NCI-H1436 (cell line): Measurements from ENCODE around the gene FGD2.
A peak's percentile ranks its signal among the peaks of the same experiment; 100 is the strongest.

Source experiments
- DNase-seq: peaks from one replicate; lab custom pipeline; 2025; lab: John Stamatoyannopoulos, UW

FGD2 gene

DNA sequence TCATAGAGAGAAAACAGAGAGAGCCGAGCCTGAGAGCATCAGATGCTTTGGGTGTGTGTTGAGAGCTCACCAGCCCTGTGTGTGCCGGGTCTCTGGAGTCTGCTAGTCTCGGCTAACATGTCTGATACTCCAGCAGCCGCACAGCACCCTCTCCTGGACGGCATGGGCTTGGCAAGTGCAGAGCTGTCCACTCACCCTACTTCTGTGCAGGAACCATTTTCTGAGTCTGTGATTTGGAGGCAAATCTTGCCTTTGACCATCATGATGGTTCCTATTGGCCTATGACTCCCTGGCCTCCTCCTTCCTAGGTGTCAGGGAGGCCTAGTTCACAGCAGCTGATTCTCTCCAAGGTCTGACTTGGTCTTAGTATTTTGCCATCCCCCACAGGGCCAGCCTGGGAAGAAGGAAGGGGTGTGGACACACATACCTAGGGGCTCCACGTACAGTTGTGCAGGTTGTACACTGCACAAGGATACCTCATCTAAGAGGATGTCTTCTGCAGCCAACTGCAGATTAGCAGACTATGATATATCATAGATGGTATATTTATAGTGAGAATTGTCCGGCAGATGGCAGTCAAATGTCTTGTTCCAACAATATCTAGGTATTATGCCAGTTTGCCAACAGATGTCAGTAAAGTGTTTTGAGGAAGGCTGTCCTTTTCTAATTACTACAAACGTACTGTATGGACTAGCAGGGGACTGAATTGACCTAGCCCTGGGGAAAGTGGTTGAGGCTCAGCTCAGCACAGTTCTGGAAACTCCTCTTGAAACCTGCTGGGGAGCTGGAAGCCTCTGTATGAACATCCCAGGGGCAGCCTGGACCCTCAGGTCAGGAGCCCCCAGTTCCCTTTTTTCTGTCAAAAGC lies 13.0 kb downstream of the FGD2 start:
- peak; percentile 80 for DNase-seq

GRCh38 chr6:37019065-37019450 lies 13.6 kb downstream of the FGD2 start:
- peak; percentile 8 for DNase-seq

DNA sequence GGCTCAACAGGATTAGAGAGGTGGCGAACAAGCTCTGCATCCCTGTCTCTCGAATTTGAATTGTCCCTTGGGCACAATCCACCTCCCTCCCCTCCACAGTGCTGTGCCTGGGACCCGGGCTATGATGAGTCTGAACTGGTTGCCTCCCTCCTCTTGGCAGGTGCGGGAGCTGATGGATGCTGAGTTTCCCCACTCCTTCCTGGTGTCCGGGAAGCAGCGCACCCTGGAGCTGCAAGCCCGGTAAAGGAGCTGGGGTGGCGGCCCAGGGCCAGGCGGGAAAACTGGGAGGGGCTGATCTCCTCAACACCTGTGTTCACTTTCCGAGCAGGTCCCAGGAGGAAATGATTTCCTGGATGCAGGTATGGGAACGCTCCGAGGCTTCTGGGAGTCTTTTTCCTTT lies 14.9 kb downstream of the FGD2 start:
- DNase-seq: peak; percentile 5

DNA sequence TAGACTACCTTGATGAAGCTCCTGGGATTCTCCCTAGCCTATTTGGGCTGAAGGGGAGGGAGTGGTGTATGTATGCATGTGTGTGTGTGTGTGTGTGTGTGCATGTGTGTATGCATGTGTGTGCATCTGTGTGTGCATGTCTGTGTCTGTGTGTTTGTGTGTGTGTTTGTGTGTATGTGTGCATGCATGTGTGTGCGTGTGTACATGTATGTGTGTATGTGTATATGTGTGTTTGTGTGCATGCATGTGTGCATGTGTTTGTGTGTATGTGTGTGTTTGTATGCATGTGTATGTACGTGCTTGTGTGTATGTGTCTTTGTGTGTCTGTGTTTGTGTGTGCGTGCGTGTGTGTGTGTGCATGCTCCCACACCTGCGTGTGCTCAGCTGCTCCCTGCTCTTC lies 15.4 kb downstream of the FGD2 start:
- DNase-seq: no peak

GRCh38 chr6:37021356-37022129 lies 16.1 kb downstream of the FGD2 start:
- DNase-seq: no peak

- no peak for DNase-seq
Observed at GRCh38 chr6:37022135-37022863, 16.8 kb downstream of the FGD2 start.

DNA sequence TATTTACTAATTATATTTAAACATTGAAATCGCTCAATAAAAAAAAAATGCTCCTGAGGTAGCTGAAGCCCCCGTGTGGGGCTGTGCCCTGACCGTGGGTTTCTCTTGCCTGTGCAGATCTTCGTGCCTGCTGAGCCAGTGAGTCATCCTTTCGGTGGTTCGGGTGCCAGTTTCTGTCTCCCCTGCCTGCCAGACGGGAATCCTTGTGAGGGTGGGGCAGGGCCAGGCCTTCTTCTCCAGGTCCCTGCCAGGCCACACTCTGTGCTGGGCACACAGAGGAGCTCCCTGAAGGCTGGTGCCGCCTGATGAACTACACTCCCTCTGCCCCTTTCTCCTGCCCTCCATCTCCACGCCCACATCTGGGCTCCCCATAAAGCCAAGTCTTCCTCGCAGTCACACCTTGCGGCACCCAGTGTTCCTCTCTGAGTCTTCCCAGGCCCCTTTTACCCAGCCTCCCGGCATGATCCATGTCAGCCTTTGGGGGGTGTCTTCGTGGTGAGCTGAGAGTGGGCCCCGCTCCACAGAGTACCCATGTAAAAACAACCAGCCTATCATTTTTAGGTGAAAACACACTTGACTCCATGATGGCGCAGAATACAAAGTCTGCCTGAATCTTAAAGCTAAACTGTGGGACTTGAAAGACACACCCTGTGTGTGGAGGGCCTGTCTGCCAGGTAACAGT lies 19.3 kb downstream of the FGD2 start:
- DNase-seq: no peak

GRCh38 chr6:37025621-37026466 lies 20.4 kb downstream of the FGD2 start:
- no peak for DNase-seq

DNA sequence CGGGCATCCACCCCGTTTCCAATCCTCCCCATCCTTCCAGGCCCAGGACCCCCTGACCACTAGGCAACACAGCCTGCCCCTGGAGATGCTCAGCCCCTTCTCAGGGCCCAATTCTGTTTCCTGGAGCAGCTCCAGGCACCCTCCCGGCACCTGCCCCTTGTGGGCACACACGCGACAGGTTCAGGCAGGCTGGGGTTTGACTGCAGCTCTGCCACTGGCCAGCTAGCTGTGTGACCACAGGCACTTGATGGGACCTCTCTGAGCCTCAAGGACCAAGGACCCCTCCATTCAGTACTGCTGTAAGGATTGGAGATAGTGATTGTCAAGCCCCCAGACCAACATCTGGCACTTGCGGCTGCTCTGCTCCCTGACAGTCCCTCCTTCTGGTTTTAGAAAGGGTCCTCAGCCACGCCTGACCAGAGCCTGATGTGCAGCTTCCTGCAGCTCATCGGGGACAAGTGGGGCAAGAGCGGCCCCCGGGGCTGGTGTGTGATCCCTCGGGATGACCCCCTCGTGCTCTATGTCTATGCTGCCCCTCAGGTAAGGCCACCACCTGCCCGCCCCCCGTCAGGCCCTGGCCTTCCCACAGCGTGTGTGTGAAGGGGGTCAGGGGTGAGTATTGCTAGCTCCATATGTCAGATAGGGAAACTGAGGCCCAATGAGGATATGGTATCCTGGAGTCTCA lies 21.7 kb downstream of the FGD2 start:
- no peak for DNase-seq

DNA sequence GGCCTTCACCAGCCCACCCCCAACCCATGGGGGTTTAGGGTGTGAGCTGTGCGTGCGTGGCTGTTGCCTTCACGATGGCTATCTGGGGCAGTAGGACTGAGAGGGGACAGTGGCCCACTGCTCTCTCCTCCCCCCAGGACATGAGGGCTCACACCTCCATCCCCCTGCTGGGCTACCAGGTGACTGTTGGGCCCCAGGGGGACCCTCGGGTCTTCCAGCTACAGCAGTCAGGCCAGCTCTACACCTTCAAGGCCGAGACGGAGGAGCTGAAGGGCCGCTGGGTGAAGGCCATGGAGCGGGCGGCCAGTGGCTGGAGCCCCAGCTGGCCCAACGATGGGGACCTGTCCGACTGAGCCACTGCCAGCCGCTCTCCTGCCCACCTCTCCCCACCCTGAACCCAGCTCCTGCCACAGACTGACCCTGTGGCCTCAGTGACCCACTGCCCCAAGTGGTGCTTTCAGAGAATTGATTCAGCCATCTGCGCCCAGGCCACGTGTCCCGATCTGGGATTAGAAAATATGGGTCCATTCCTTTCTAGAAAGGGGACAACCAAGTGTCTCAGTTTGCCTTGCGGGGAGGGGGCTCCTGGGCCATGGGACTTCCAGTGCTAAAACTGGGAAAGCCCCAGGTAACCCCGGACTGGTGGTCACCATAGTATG lies 22.5 kb downstream of the FGD2 start:
- DNase-seq: no peak

DNA sequence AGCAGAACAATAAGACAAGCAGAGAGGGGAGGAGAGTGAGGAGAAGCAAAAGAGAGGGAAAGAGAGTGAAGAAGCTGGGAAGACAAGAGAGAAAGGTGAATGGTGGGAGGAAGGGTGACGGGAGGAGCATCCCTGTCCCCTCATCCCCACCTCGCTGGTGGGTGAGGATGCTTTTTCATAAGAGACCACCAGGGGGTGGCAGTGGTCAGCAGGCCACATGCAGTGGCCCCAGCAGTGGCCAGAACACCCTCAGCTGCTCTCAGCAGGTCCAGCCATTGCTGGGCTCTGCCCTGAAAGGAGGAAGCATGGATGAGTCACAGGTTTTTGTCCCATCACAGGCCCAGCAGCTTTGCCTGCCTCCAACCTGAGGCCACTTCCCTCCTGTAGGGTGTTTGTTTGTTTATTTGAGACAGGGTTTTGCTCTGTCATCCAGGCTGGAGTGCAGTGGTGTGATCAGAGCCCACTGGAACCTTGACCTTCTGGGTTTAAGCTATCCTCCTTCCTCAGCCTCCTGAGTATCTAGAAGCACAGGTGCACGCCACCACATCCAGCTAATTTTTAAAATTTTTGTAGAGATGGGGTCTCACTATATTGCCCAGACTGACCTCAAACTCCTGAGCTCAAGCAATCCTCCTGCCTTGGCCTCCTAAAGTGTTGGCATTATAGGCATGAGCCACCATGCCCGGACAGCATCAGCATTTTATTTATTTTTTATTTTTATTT lies 24.0 kb downstream of the FGD2 start:
- peak; percentile 25 for DNase-seq

DNA sequence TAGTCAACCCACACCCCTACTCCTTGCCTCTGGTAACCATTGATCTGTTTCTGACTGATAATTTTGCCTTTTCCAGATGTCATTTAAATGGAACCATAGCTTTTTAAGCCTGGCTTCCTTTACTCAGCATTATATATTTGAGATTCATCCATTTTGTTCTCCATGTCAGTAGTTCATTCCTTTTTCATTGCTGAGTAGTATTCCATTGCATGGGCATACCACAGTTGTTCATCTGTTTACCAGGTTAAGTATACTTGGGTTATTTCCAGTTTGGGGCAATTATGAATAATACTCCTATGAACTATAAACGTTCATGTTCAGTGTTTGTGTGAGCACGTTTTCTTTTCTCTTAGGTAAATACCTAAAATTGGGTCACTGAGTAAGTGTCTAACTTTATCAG lies 25.1 kb downstream of the FGD2 start:
- DNase-seq: no peak

- no peak for DNase-seq
Observed at GRCh38 chr6:37032239-37032638, 26.8 kb downstream of the FGD2 start.

DNA sequence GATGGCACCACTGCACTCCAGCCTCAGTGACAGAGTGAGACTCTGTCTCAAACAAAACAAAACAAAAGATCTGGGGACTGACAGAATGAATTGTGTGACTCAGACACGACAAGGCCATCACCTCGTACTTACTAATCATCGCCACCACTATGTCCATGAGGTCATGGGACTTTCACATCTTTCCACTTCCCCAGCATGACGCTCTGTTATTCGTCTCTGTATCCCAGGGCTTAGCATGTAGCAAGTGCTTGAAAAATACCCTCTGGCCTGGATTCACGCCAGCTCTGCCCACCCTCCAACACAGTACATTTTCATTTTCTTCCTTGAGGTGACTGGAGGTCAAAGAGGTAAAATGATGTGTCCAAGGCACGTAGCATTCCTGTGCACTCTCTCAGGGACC lies 27.8 kb downstream of the FGD2 start:
- no peak for DNase-seq

- no peak for DNase-seq
Observed at GRCh38 chr6:37033819-37034795, 28.7 kb downstream of the FGD2 start.

GRCh38 chr6:37036146-37036545 lies 30.7 kb downstream of the FGD2 start:
- no peak for DNase-seq

DNA sequence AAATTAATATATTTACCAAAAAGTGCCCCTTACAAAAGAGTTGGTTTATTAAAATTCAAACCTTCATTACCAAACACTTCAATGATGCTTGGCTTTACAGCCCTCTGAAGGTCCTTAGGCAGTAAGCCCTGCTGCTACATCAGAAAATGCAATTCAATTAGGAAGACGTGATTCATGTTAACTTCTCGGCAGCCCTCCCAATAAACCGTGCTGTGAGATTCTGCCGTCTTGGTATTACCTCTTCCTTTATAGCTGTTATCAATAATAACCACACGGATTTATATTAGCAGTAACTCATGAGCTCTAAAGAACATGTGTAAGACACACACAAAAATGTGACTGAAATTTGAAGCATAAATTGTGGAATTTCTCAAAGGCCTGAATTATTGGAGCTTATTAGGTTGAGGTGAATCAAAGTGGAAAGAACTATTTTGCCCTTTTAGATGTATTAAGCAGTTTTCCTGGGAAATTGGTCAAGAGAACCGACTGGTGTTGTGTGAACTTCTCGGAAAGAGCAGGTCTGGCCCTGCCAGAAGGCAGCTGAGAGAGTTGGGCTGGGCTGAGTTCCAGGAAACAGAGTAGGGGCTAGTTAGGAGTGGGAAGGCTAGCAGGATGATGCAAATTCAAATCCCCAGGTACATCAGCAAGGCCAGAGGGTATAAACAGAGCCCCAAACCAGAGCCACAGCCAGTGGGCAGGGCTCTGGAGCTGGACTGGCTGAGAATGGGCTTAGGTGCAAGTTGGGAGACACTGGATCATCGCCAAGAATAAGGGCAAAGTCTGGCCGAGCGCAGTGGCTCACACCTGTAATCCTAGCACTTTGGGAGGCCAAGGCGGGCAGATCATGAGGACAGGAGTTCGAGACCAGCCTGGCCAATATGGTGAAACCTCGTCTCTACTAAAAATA lies 33.1 kb downstream of the FGD2 start:
- DNase-seq: no peak
